ENCODE data around the gene COL5A3. TPM values are rescaled to one million over a fixed set of nuclear protein-coding genes. Genes with fewer than 3 reads are reported as not detected.

The COL5A3 gene
- total RNA-seq, 1 donor from 2014 or later, result not detected

DNA sequence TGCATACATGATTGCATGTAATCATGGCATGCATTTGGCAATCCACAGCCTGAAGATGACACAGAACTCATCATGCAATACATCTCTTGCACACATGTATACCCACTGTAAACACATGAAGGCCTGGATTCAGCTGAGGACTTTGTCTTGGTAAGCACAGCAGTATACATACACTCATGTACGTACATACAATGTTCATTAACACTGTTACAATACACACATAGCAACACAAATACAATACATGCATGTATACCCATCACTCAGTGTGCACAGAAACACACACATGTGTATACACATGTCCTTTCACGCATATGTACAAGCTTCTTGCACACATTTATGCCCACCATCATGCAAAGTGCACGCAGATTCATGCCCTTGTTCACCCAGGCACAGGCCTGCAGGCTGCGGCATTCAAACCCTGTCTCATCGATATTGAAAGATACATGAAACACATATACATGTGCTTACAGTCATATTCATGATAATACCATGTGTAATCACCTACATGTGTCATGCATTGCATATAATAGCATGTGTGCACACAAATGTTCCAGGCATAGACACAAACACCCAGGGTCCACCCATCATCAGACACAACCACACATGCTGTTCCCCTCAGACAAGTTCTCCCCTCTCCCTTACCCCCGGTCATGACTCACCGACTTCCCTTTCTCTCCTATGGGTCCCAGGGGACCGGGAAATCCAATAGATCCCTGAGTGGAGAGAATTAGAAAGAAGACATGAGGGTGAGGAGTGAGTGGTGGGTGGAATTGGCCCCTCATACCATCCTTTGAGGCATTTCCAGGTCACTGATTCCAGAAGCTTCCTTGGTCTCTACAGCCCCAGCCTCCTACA is 28.7 kb downstream of the COL5A3 start:
- H3K4me1 Mint-ChIP-seq, result no peaks in the 10 kb centered on the region
- H3K36me3 Mint-ChIP-seq (ENCODE audit: low read depth), result no peaks in the 10 kb centered on the region
- no peak for DNase-seq
- ATAC-seq (ENCODE audit: low read depth), result no peak
- peaks cover 4% of the 10 kb centered on the region for H3K27me3 Mint-ChIP-seq
- POLR2A ChIA-PET, result no interaction called here
- H3K4me3 Mint-ChIP-seq, result no peak overlapping the region
- intact Hi-C loops (cut with micrococcal nuclease), result no loop called here
- H3K27ac Mint-ChIP-seq, result no peak overlapping the region
- CTCF ChIA-PET, result no interaction called here
- TF ChIP-seq, protein P1, sequence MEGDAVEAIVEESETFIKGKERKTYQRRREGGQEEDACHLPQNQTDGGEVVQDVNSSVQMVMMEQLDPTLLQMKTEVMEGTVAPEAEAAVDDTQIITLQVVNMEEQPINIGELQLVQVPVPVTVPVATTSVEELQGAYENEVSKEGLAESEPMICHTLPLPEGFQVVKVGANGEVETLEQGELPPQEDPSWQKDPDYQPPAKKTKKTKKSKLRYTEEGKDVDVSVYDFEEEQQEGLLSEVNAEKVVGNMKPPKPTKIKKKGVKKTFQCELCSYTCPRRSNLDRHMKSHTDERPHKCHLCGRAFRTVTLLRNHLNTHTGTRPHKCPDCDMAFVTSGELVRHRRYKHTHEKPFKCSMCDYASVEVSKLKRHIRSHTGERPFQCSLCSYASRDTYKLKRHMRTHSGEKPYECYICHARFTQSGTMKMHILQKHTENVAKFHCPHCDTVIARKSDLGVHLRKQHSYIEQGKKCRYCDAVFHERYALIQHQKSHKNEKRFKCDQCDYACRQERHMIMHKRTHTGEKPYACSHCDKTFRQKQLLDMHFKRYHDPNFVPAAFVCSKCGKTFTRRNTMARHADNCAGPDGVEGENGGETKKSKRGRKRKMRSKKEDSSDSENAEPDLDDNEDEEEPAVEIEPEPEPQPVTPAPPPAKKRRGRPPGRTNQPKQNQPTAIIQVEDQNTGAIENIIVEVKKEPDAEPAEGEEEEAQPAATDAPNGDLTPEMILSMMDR (IDR thresholded peaks at IDR 0.05), result no peak
- peaks cover 4% of the 10 kb centered on the region for H3K9me3 Mint-ChIP-seq

DNA sequence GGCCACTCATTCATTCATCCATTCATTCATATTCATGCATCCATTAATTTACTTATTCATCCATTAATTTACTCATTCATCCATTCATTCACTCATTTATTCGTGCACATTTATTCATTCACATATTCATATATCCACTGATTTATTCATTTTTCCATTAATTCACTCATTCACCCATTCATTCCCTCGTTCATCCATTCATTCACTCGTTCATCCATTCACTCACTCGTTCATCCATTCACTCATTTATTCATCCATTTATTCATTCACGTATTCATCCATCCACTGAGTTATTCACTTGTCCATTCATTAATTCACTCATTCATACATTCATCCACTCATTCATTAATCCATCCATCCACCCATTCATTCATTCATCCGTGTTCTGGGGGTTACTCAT is 38.2 kb downstream of the COL5A3 start:
- Mint-ChIP-seq H3K4me3 (no peak overlapping the region), H3K27me3 (peaks cover 18% of the 10 kb centered on the region), H3K27ac (no peak overlapping the region), H3K36me3 (ENCODE audit: low read depth) (no peaks in the 10 kb centered on the region), H3K9me3 (no peaks in the 10 kb centered on the region), H3K4me1 (no peaks in the 10 kb centered on the region)
- ChIA-PET CTCF (no interaction called here), POLR2A (no interaction called here)
- TF ChIP-seq, protein P1 (IDR thresholded peaks at IDR 0.05), result no peak
- DNase-seq (no peak), ATAC-seq (ENCODE audit: low read depth) (no peak)
- intact Hi-C loops (cut with micrococcal nuclease), result no loop called here

DNA sequence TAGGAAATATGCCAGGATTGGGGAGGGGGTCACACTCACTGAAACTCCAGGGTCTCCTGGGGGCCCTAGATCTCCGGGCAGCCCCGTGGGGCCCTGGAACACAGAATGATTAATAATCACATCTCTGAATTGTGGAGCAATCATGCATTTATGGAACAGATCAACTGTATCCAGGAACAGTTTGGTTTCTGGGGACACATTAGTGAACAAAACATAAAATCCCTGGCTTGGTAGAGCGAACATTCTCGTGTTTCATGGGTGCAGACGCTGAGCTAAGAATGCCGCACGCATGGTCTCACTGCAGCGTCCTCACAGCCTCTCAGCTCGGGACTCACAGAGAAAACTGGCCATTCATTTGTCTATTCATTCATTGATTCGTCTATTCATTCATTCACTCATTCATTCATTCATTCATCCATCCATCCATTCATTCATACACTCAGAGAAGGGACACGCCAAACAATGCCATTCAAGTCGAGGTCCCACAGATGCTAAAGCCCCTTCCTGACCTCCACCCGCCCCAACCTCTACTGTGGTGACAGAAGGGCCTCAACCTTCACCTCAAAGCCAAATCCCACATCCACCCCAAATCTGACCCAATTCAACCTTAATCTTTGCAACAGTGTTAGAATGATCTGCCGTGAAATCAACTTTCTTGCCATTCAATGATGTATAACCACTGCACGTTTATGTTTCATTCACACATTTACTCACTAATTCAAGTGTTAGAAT is 39.0 kb downstream of the COL5A3 start:
- ChIA-PET POLR2A (no interaction called here), CTCF (no interaction called here)
- intact Hi-C loops (cut with micrococcal nuclease), result no loop called here
- Mint-ChIP-seq H3K36me3 (ENCODE audit: low read depth) (no peaks in the 10 kb centered on the region), H3K27me3 (peaks cover 22% of the 10 kb centered on the region), H3K4me3 (no peak overlapping the region), H3K9me3 (no peaks in the 10 kb centered on the region), H3K4me1 (no peaks in the 10 kb centered on the region), H3K27ac (no peak overlapping the region)
- no peak for DNase-seq
- ATAC-seq (ENCODE audit: low read depth), result no peak
- TF ChIP-seq, protein P1 (IDR thresholded peaks at IDR 0.05), result no peak

DNA sequence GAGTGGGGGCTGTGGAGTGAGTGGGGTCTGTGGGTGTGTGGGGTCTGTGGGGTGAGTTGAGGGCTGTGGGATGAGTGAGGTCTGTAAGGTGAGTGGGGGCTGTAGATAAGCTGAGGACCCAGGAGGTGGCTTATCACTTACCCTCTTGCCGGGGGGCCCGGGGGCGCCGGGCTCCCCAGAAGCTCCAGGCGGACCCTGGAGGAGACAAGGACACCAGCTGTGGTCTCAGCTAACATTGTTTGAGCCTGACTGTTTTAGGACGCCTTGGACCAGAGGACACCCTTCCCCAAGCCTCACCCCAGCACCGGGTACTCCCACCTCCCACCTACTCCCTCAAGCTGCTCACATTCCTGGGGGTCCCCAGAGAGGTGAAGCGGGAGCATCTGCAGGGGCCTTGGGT is 39.8 kb downstream of the COL5A3 start:
- H3K4me1 Mint-ChIP-seq, result no peaks in the 10 kb centered on the region
- ChIA-PET CTCF (no interaction called here), POLR2A (no interaction called here)
- intact Hi-C loops (cut with micrococcal nuclease), result no loop called here
- peaks cover 30% of the 10 kb centered on the region for H3K27me3 Mint-ChIP-seq
- H3K9me3 Mint-ChIP-seq, result no peaks in the 10 kb centered on the region
- DNase-seq, result no peak
- H3K4me3 Mint-ChIP-seq, result no peak overlapping the region
- ATAC-seq (ENCODE audit: low read depth), result no peak
- TF ChIP-seq, protein P1 (IDR thresholded peaks at IDR 0.05), result no peak
- H3K36me3 Mint-ChIP-seq (ENCODE audit: low read depth), result no peaks in the 10 kb centered on the region
- no peak overlapping the region for H3K27ac Mint-ChIP-seq

DNA sequence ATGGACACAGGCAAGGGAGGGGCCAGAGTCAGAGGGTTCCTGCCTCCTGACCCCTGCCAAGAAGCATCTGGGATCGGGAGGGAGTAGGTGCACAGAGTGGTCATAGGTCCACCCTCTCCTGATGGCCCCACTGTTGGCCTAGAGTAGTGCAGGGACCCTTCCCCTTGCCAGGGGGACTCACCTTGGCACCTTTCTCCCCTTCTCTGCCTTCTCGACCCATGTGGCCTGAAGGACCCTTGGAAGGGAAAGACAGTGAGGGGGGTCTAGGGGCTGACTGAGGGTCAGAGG is 40.7 kb downstream of the COL5A3 start:
- Mint-ChIP-seq H3K36me3 (ENCODE audit: low read depth) (no peaks in the 10 kb centered on the region), H3K4me1 (no peaks in the 10 kb centered on the region), H3K27me3 (peaks cover 30% of the 10 kb centered on the region), H3K4me3 (no peak overlapping the region), H3K27ac (no peak overlapping the region), H3K9me3 (no peaks in the 10 kb centered on the region)
- ATAC-seq (ENCODE audit: low read depth), result no peak
- CTCF ChIA-PET, result no interaction called here
- intact Hi-C loops (cut with micrococcal nuclease), result no loop called here
- TF ChIP-seq, protein P1 (IDR thresholded peaks at IDR 0.05), result no peak
- POLR2A ChIA-PET, result no interaction called here
- no peak for DNase-seq
